ENCODE data around the gene GFPT2.

DNA sequence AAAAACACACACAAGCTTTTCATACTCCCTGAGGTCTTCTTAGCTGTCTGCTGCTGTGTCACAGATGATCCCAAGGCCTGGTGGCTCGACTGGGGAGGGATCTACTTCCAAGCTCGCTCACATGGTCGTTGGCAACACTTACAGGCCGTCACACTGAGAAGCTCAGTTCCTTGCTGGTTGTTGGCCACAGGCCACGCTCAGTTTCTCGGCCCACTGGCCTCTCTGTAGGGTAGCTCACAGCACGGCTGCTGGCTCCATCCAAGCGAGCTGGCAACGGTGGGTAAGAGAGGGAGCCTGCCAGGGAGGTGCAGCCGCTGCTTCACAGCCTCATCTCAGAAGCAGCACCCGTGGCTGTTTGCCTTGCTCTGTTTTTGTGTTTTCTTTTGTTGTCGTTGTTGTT lies 43.8 kb upstream of the GFPT2 start:
- TF ChIP-seq POLR2A (IDR thresholded peaks at IDR 0.05) = no peak
- TF ChIP-seq, protein P1, sequence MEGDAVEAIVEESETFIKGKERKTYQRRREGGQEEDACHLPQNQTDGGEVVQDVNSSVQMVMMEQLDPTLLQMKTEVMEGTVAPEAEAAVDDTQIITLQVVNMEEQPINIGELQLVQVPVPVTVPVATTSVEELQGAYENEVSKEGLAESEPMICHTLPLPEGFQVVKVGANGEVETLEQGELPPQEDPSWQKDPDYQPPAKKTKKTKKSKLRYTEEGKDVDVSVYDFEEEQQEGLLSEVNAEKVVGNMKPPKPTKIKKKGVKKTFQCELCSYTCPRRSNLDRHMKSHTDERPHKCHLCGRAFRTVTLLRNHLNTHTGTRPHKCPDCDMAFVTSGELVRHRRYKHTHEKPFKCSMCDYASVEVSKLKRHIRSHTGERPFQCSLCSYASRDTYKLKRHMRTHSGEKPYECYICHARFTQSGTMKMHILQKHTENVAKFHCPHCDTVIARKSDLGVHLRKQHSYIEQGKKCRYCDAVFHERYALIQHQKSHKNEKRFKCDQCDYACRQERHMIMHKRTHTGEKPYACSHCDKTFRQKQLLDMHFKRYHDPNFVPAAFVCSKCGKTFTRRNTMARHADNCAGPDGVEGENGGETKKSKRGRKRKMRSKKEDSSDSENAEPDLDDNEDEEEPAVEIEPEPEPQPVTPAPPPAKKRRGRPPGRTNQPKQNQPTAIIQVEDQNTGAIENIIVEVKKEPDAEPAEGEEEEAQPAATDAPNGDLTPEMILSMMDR (IDR thresholded peaks at IDR 0.05) = no peak

Data from sigmoid colon (tissue), 3 donors.